ENCODE measurements around the gene GEMIN5. TPM values are rescaled to one million over a fixed set of nuclear protein-coding genes. Genes with fewer than 3 reads are reported as not detected.

The GEMIN5 gene
- total and polyA plus RNA-seq, 2 of the 13 experiments (the other 11 are each of a cell fraction or from before 2014, with no cell fraction given): 6.6 to 28.6 TPM

GRCh38 chr5:154850255-154851062 is 87.6 kb downstream of the GEMIN5 start, which contains the start of gene FAXDC2 (continued):
- TF ChIP-seq ETV5 (CRISPR knock-in tag; IDR thresholded peaks at IDR 0.05; ENCODE audit: borderline replicate concordance) (peak; percentile 39; the same call in 1 of the 2 replicates), DNMT1 (CRISPR knock-in tag; IDR thresholded peaks at IDR 0.05) (no peak), HMGXB4 (CRISPR knock-in tag; IDR thresholded peaks at IDR 0.05; ENCODE audit: borderline replicate concordance in 1 of 2, low read depth in 1 of 2) (0 out of 4 replicates have a peak, but pooled peaks of 1 of the 2 experiments have one; percentile 3), TAF15 (IDR thresholded peaks at IDR 0.05; ENCODE audit: low read depth, low read length, poor library complexity, severe bottlenecking) (no peak), RARA (CRISPR knock-in tag; IDR thresholded peaks at IDR 0.05) (peak; percentile 47; the same call in 1 of the 2 replicates), ZNF574 (CRISPR knock-in tag; IDR thresholded peaks at IDR 0.05) (peak; percentile 61), ZNF75D (CRISPR knock-in tag; IDR thresholded peaks at IDR 0.05; ENCODE audit: borderline replicate concordance) (no peak), CC2D1A (CRISPR knock-in tag; IDR thresholded peaks at IDR 0.05) (no peak), ZNF136 (CRISPR knock-in tag; IDR thresholded peaks at IDR 0.05; ENCODE audit: low read depth) (0 out of 2 replicates have a peak, but pooled peaks have one; percentile 23), TFDP2 (CRISPR knock-in tag; IDR thresholded peaks at IDR 0.05) (no peak), NFKBIZ (CRISPR knock-in tag; IDR thresholded peaks at IDR 0.05) (no peak), SALL1 (CRISPR knock-in tag; IDR thresholded peaks at IDR 0.05) (peak; percentile 71), ZNF724P (CRISPR knock-in tag; IDR thresholded peaks at IDR 0.05; ENCODE audit: borderline replicate concordance) (no peak), ZNF160 (CRISPR knock-in tag; IDR thresholded peaks at IDR 0.05) (no peak), ZNF276 (CRISPR knock-in tag; IDR thresholded peaks at IDR 0.05; ENCODE audit: low read depth) (no peak), ARNTL (CRISPR knock-in tag; IDR thresholded peaks at IDR 0.05) (0 out of 2 replicates have a peak, but pooled peaks have one; percentile 10), GATA4 (IDR thresholded peaks at IDR 0.05; ENCODE audit: borderline replicate concordance, low read depth) (0 out of 2 replicates have a peak, but pooled peaks have one; percentile 51), MEF2D (CRISPR knock-in tag; IDR thresholded peaks at IDR 0.05) (no peak), HOXD1 (CRISPR knock-in tag; IDR thresholded peaks at IDR 0.05) (no peak), ZNF562 (CRISPR knock-in tag; IDR thresholded peaks at IDR 0.05; ENCODE audit: borderline replicate concordance) (no peak), BCL6 (CRISPR knock-in tag; IDR thresholded peaks at IDR 0.05) (peak; percentile 37; the same call in 1 of the 2 replicates)

All from HepG2 (cell line).